ENCODE results near the gene STK32A.

DNA sequence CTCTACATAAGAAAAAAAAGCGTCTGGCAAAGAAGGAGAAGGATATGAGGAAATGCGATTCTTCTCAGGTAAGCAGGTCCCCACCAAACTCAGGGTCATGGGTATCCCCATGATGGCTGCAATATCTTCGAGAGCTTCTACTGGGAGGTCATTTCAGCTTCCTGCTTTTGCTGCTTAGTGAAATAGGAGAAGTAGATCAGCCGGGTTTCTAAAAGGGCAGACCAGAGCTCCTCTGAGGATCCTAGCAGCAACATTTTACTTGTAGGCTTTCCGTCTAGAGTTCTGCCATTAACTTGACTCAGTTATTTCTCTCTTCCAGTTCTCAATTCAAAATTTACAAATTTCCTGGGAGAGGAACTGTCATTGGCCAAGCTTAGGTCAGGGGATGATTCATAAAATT lies 140.3 kb downstream of the STK32A start:
- TF ChIP-seq, protein P1, sequence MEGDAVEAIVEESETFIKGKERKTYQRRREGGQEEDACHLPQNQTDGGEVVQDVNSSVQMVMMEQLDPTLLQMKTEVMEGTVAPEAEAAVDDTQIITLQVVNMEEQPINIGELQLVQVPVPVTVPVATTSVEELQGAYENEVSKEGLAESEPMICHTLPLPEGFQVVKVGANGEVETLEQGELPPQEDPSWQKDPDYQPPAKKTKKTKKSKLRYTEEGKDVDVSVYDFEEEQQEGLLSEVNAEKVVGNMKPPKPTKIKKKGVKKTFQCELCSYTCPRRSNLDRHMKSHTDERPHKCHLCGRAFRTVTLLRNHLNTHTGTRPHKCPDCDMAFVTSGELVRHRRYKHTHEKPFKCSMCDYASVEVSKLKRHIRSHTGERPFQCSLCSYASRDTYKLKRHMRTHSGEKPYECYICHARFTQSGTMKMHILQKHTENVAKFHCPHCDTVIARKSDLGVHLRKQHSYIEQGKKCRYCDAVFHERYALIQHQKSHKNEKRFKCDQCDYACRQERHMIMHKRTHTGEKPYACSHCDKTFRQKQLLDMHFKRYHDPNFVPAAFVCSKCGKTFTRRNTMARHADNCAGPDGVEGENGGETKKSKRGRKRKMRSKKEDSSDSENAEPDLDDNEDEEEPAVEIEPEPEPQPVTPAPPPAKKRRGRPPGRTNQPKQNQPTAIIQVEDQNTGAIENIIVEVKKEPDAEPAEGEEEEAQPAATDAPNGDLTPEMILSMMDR (IDR thresholded peaks at IDR 0.05): no peak
- TF ChIP-seq, protein P2, sequence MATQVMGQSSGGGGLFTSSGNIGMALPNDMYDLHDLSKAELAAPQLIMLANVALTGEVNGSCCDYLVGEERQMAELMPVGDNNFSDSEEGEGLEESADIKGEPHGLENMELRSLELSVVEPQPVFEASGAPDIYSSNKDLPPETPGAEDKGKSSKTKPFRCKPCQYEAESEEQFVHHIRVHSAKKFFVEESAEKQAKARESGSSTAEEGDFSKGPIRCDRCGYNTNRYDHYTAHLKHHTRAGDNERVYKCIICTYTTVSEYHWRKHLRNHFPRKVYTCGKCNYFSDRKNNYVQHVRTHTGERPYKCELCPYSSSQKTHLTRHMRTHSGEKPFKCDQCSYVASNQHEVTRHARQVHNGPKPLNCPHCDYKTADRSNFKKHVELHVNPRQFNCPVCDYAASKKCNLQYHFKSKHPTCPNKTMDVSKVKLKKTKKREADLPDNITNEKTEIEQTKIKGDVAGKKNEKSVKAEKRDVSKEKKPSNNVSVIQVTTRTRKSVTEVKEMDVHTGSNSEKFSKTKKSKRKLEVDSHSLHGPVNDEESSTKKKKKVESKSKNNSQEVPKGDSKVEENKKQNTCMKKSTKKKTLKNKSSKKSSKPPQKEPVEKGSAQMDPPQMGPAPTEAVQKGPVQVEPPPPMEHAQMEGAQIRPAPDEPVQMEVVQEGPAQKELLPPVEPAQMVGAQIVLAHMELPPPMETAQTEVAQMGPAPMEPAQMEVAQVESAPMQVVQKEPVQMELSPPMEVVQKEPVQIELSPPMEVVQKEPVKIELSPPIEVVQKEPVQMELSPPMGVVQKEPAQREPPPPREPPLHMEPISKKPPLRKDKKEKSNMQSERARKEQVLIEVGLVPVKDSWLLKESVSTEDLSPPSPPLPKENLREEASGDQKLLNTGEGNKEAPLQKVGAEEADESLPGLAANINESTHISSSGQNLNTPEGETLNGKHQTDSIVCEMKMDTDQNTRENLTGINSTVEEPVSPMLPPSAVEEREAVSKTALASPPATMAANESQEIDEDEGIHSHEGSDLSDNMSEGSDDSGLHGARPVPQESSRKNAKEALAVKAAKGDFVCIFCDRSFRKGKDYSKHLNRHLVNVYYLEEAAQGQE (IDR thresholded peaks at IDR 0.05; ENCODE audit: insufficient read depth in 1 of 2, low read depth in 2 of 2, low read length in 1 of 2): no peak
- TF ChIP-seq POLR2AphosphoS5 (IDR thresholded peaks at IDR 0.05; ENCODE audit: low read depth, low read length): no peak
- TF ChIP-seq SIN3A (IDR thresholded peaks at IDR 0.05; ENCODE audit: borderline replicate concordance, insufficient read depth, low read depth, low read length): no peak
